Activated CD8-positive, alpha-beta T cell treated with anti-CD3 and anti-CD28 coated beads, Interleukin-2, amount 10 ng/mL, durations not matched to agents 7 days and 5 days (primary cell): ENCODE measurements around the gene P2RY6. TPM values are rescaled to one million over a fixed set of nuclear protein-coding genes. Genes with fewer than 3 reads are reported as not detected.

Experiments
- ATAC-seq: fragments of 150-1000 bp; cut with Tn5 transposase; one replicate; pipeline ENCODE4 v1.10.0; 2021; ENCODE audit warnings: moderate library complexity
- CTCF ChIA-PET: fragments of 350-600 bp; sonication (Branson Sonifier 250); formaldehyde crosslinking; loops from one replicate; lab custom pipeline; 2021; ENCODE audit warnings: antibody characterized with exemption; lab: Charles Lee
- POLR2A ChIA-PET: fragments of 350-600 bp; sonication (Branson Sonifier 250); formaldehyde crosslinking; loops from one replicate; lab custom pipeline; 2021; ENCODE audit warnings: antibody characterized with exemption; lab: Charles Lee
- DNase-seq: peaks from one replicate; pipeline ENCODE4 v3.0.0-alpha.2; 2020
- H3K27ac Mint-ChIP-seq: one replicate; pipeline ENCODE4 v1.8.0; 2021; ENCODE audit warnings: mild to moderate bottlenecking, mixed read lengths
- H3K27me3 Mint-ChIP-seq: one replicate; pipeline ENCODE4 v1.8.0; 2021; ENCODE audit warnings: low read depth, mixed read lengths
- H3K36me3 Mint-ChIP-seq: one replicate; pipeline ENCODE4 v1.8.0; 2021; ENCODE audit warnings: low read depth, mixed read lengths
- H3K4me1 Mint-ChIP-seq: one replicate; pipeline ENCODE4 v1.8.0; 2021; ENCODE audit warnings: low read depth, mixed read lengths
- H3K4me3 Mint-ChIP-seq: one replicate; pipeline ENCODE4 v1.8.0; 2021; ENCODE audit warnings: mild to moderate bottlenecking, mixed read lengths
- H3K9me3 Mint-ChIP-seq: one replicate; pipeline ENCODE4 v1.8.0; 2022; ENCODE audit warnings: mixed read lengths; ENCODE audit not compliant: insufficient read depth
- total RNA-seq, 2 experiments: library from RNA; stranded (reverse); gene quantifications; one replicate each; pipeline ENCODE4 v1.2.3, GENCODE V29; 2021

The P2RY6 gene
- total RNA-seq, 2 experiments from 2014 or later, result not detected

- H3K4me1 Mint-ChIP-seq, result no peaks in the 10 kb centered on the region
- no peaks in the 10 kb centered on the region for H3K36me3 Mint-ChIP-seq
- POLR2A ChIA-PET, result interaction anchor here (1.0 kb wide), 1 partner anchor 12 kb away, joined by 4 read pairs; no protein-coding TSS in a partner anchor
- CTCF ChIA-PET, result interaction anchor here (0.6 to 2.5 kb wide), 25 partner anchors 8 to 368 kb away, joined by 3 to 25 read pairs (median 3); partner anchors contain the start of genes ARHGEF17 and FCHSD2
- no peaks in the 10 kb centered on the region for H3K9me3 Mint-ChIP-seq
- no peak for DNase-seq
- no peak overlapping the region for H3K27ac Mint-ChIP-seq
- peaks cover 21% of the 10 kb centered on the region for H3K27me3 Mint-ChIP-seq
- no peak overlapping the region for H3K4me3 Mint-ChIP-seq
- no peak for ATAC-seq
Measured at GRCh38 chr11:73294604-73295003, 22.5 kb downstream of the P2RY6 start.

- Mint-ChIP-seq H3K27me3 (peaks cover 23% of the 10 kb centered on the region), H3K4me1 (no peaks in the 10 kb centered on the region), H3K36me3 (no peaks in the 10 kb centered on the region), H3K4me3 (no peak overlapping the region), H3K27ac (no peak overlapping the region), H3K9me3 (no peaks in the 10 kb centered on the region)
- CTCF ChIA-PET, result interaction anchor here (0.6 to 2.5 kb wide), 26 partner anchors 8 to 405 kb away, joined by 3 to 25 read pairs (median 3); partner anchors contain the start of genes ARHGEF17 and FCHSD2
- DNase-seq, result peak; percentile 86
- peak; percentile 83 for ATAC-seq
- POLR2A ChIA-PET, result interaction anchor here (1.0 kb wide), 1 partner anchor 11 kb away, joined by 4 read pairs; no protein-coding TSS in a partner anchor
Measured at GRCh38 chr11:73295241-73295995, 23.3 kb downstream of the P2RY6 start.

- DNase-seq (no peak), ATAC-seq (no peak)
- H3K9me3 Mint-ChIP-seq, result no peaks in the 10 kb centered on the region
- peaks cover 24% of the 10 kb centered on the region for H3K27me3 Mint-ChIP-seq
- H3K4me3 Mint-ChIP-seq, result no peak overlapping the region
- no peaks in the 10 kb centered on the region for H3K4me1 Mint-ChIP-seq
- ChIA-PET CTCF (interaction anchor here (1.5 to 2.5 kb wide), 4 partner anchors 9 to 405 kb away, joined by 3 to 25 read pairs (median 12); no protein-coding TSS in a partner anchor), POLR2A (no interaction called here)
- H3K27ac Mint-ChIP-seq, result no peak overlapping the region
- H3K36me3 Mint-ChIP-seq, result no peaks in the 10 kb centered on the region
Measured at GRCh38 chr11:73295996-73296318, 23.8 kb downstream of the P2RY6 start.

- Mint-ChIP-seq H3K4me1 (no peaks in the 10 kb centered on the region), H3K9me3 (no peaks in the 10 kb centered on the region), H3K36me3 (no peaks in the 10 kb centered on the region), H3K4me3 (no peak overlapping the region), H3K27ac (no peak overlapping the region), H3K27me3 (peaks cover 24% of the 10 kb centered on the region)
- ChIA-PET CTCF (interaction anchor here (1.5 to 3.5 kb wide), 4 partner anchors 7 to 406 kb away, joined by 3 to 36 read pairs (median 15); partner anchors contain the start of gene ARHGEF17), POLR2A (no interaction called here)
- ATAC-seq (no peak), DNase-seq (no peak)
Measured at GRCh38 chr11:73296501-73297230, 24.5 kb downstream of the P2RY6 start.

- no peak for DNase-seq
- H3K4me1 Mint-ChIP-seq, result no peaks in the 10 kb centered on the region
- no peak for ATAC-seq
- H3K36me3 Mint-ChIP-seq, result no peaks in the 10 kb centered on the region
- peaks cover 22% of the 10 kb centered on the region for H3K27me3 Mint-ChIP-seq
- no peak overlapping the region for H3K27ac Mint-ChIP-seq
- ChIA-PET CTCF (interaction anchor here (1.0 to 3.5 kb wide), 5 partner anchors 8 to 129 kb away, joined by 3 to 36 read pairs (median 11); partner anchors contain the start of gene ARHGEF17), POLR2A (no interaction called here)
- H3K9me3 Mint-ChIP-seq, result no peaks in the 10 kb centered on the region
- no peak overlapping the region for H3K4me3 Mint-ChIP-seq
Measured at GRCh38 chr11:73297231-73297590, 25.1 kb downstream of the P2RY6 start.

GRCh38 chr11:73297702-73298101, 25.6 kb downstream of the P2RY6 start:
- no peaks in the 10 kb centered on the region for H3K36me3 Mint-ChIP-seq
- H3K27ac Mint-ChIP-seq, result no peak overlapping the region
- H3K4me3 Mint-ChIP-seq, result no peak overlapping the region
- ATAC-seq (no peak), DNase-seq (no peak)
- peaks cover 21% of the 10 kb centered on the region for H3K27me3 Mint-ChIP-seq
- H3K4me1 Mint-ChIP-seq, result no peaks in the 10 kb centered on the region
- no peaks in the 10 kb centered on the region for H3K9me3 Mint-ChIP-seq
- POLR2A ChIA-PET, result no interaction called here
- CTCF ChIA-PET, result interaction anchor here (1.0 to 3.5 kb wide), 6 partner anchors 8 to 128 kb away, joined by 3 to 36 read pairs (median 8); partner anchors contain the start of gene ARHGEF17

GRCh38 chr11:73298233-73298632, 26.1 kb downstream of the P2RY6 start:
- no peak for DNase-seq
- Mint-ChIP-seq H3K36me3 (no peaks in the 10 kb centered on the region), H3K27ac (no peak overlapping the region), H3K4me3 (no peak overlapping the region), H3K9me3 (no peaks in the 10 kb centered on the region), H3K4me1 (no peaks in the 10 kb centered on the region), H3K27me3 (peaks cover 16% of the 10 kb centered on the region)
- ChIA-PET CTCF (interaction anchor here (1.0 to 3.5 kb wide), 7 partner anchors 9 to 128 kb away, joined by 3 to 36 read pairs (median 5); partner anchors contain the start of gene ARHGEF17), POLR2A (no interaction called here)
- ATAC-seq, result no peak

- no peaks in the 10 kb centered on the region for H3K36me3 Mint-ChIP-seq
- ATAC-seq (no peak), DNase-seq (no peak)
- no peaks in the 10 kb centered on the region for H3K9me3 Mint-ChIP-seq
- peaks cover 15% of the 10 kb centered on the region for H3K27me3 Mint-ChIP-seq
- H3K4me1 Mint-ChIP-seq, result no peaks in the 10 kb centered on the region
- no peak overlapping the region for H3K27ac Mint-ChIP-seq
- H3K4me3 Mint-ChIP-seq, result no peak overlapping the region
- CTCF ChIA-PET, result interaction anchor here (2.7 to 3.9 kb wide), 3 partner anchors 8 to 36 kb away, joined by 14 to 36 read pairs (median 19); partner anchors contain the start of gene ARHGEF17
- POLR2A ChIA-PET, result no interaction called here
Measured at GRCh38 chr11:73299751-73300150, 27.6 kb downstream of the P2RY6 start.

GRCh38 chr11:73306069-73306841, 34.1 kb downstream of the P2RY6 start:
- no peak for DNase-seq
- peak overlapping the region; percentile 84 for H3K4me3 Mint-ChIP-seq
- peaks cover 25% of the 10 kb centered on the region for H3K27me3 Mint-ChIP-seq
- CTCF ChIA-PET, result interaction anchor here (0.6 to 6.8 kb wide), 31 partner anchors 8 to 1225 kb away, joined by 3 to 93 read pairs (median 5); no protein-coding TSS in a partner anchor
- POLR2A ChIA-PET, result interaction anchor here (0.6 to 1.1 kb wide), 3 partner anchors 11 to 138 kb away, joined by 3 to 4 read pairs (median 3); no protein-coding TSS in a partner anchor
- H3K4me1 Mint-ChIP-seq, result peaks cover 10% of the 10 kb centered on the region
- ATAC-seq, result no peak
- H3K27ac Mint-ChIP-seq, result no peak overlapping the region
- H3K36me3 Mint-ChIP-seq, result peaks cover 4% of the 10 kb centered on the region
- no peaks in the 10 kb centered on the region for H3K9me3 Mint-ChIP-seq

GRCh38 chr11:73306977-73307322, 34.8 kb downstream of the P2RY6 start:
- Mint-ChIP-seq H3K4me3 (peak overlapping the region; percentile 84), H3K4me1 (peaks cover 10% of the 10 kb centered on the region), H3K27ac (peak overlapping the region; percentile 41), H3K36me3 (peaks cover 4% of the 10 kb centered on the region), H3K9me3 (no peaks in the 10 kb centered on the region), H3K27me3 (peaks cover 26% of the 10 kb centered on the region)
- ChIA-PET CTCF (interaction anchor here (0.6 to 6.8 kb wide), 31 partner anchors 9 to 1224 kb away, joined by 3 to 93 read pairs (median 5); no protein-coding TSS in a partner anchor), POLR2A (interaction anchor here (0.9 to 1.1 kb wide), 2 partner anchors 11 to 12 kb away, joined by 3 to 4 read pairs; no protein-coding TSS in a partner anchor)
- ATAC-seq (no peak), DNase-seq (no peak)
